CD14-positive monocyte (primary cell): ENCODE measurements around the gene ADGRL4. TPM values are rescaled to one million over a fixed set of nuclear protein-coding genes. Genes with fewer than 3 reads are reported as not detected.
"Not testable (repeated sequence)": the region's sequence is repeated elsewhere in the genome, so short reads cannot be mapped to it uniquely, and the experiment has no call there.

Experiments used
- DNase-seq, 3 donors: peaks; one replicate each; pipeline ENCODE4 v3.0.0-alpha.2; 2011 to 2022
- H2AFZ ChIP-seq: 2 replicates; pipeline ENCODE4 v1.6.0; 2012; ENCODE audit warnings: mild to moderate bottlenecking, low read depth, low read length, inconsistent platforms; ENCODE audit not compliant: insufficient read depth, poor library complexity, severe bottlenecking
- H3K27ac ChIP-seq, 2 donors: 1 replicate in 1 of 2; 2 replicates in 1 of 2; pipeline ENCODE4 v1.5.1; 2012 to 2013; ENCODE audit warnings: low read length in 2 of 2, control low read depth in 1 of 2, inconsistent platforms in 1 of 2, low read depth in 1 of 2, mild to moderate bottlenecking in 1 of 2
- H3K27me3 ChIP-seq, 2 donors: one replicate each; pipeline versions ENCODE4 v1.6.0 to v1.6.1; 2011 to 2013; ENCODE audit warnings: low read length in 2 of 2; ENCODE audit not compliant: control insufficient read depth in 2 of 2, insufficient read depth in 2 of 2
- H3K36me3 ChIP-seq, 2 donors: replicated peaks in 1 of 2; 1 replicate in 1 of 2; 2 replicates in 1 of 2; pipeline versions ENCODE4 v1.5.1 to v1.6.1; 2012 to 2013; ENCODE audit warnings: low read length in 2 of 2, control low read depth in 1 of 2, inconsistent platforms in 1 of 2, mild to moderate bottlenecking in 1 of 2; ENCODE audit not compliant: insufficient read depth in 2 of 2, control insufficient read depth in 1 of 2
- H3K4me1 ChIP-seq, 2 donors: 1 replicate in 1 of 2; 2 replicates in 1 of 2; pipeline versions ENCODE4 v1.5.1 to v1.6.1; 2012 to 2013; ENCODE audit warnings: low read length in 2 of 2, control low read depth in 1 of 2, inconsistent platforms in 1 of 2, mild to moderate bottlenecking in 1 of 2, moderate library complexity in 1 of 2; ENCODE audit not compliant: insufficient read depth in 2 of 2, control insufficient read depth in 1 of 2
- H3K4me2 ChIP-seq: replicated peaks from 2 replicates; pipeline ENCODE3; 2012; ENCODE audit warnings: low read length, moderate library complexity, mild to moderate bottlenecking; ENCODE audit not compliant: poor library complexity, severe bottlenecking; ENCODE audit errors: extremely low read depth
- H3K4me3 ChIP-seq, 3 experiments: fragments of 200-600 bp in 1 of 3; sonication (generic) in 1 of 3; replicated peaks in 1 of 3; 1 replicate in 2 of 3; 2 replicates in 1 of 3; pipeline ENCODE4 v1.5.1; 2011 to 2013; ENCODE audit warnings: low read length in 3 of 3, mild to moderate bottlenecking in 3 of 3, control low read depth in 2 of 3, low read depth in 2 of 3, inconsistent platforms in 1 of 3, moderate library complexity in 1 of 3
- H3K79me2 ChIP-seq: 2 replicates; pipeline ENCODE4 v1.6.0; 2012; ENCODE audit warnings: mild to moderate bottlenecking, control low read depth, inconsistent platforms, low read length, moderate library complexity; ENCODE audit not compliant: insufficient read depth
- H3K9ac ChIP-seq: 2 replicates; pipeline ENCODE4 v1.6.0; 2017; ENCODE audit warnings: low read length, mild to moderate bottlenecking; ENCODE audit not compliant: insufficient read depth, poor library complexity, severe bottlenecking
- H3K9me3 ChIP-seq, 2 donors: replicated peaks in 1 of 2; 1 replicate in 1 of 2; 2 replicates in 1 of 2; pipeline versions ENCODE4 v1.5.1 to v1.6.1; 2012 to 2013; ENCODE audit warnings: low read length in 2 of 2, control low read depth in 1 of 2; ENCODE audit not compliant: control insufficient read depth in 1 of 2, insufficient read depth in 1 of 2
- H4K20me1 ChIP-seq: 2 replicates; pipeline ENCODE4 v1.6.0; 2012; ENCODE audit warnings: mild to moderate bottlenecking, low read length, control low read depth, moderate library complexity; ENCODE audit not compliant: insufficient read depth
- H3K27ac Mint-ChIP-seq, 7 donors: one replicate each; pipeline ENCODE4 v1.8.0; 2020; ENCODE audit warnings: mild to moderate bottlenecking in 7 of 7, mixed read lengths in 7 of 7, moderate library complexity in 6 of 7, inconsistent platforms in 2 of 7
- H3K27me3 Mint-ChIP-seq, 3 donors: one replicate each; pipeline ENCODE4 v1.8.0; 2021 to 2022; ENCODE audit warnings: low read depth in 3 of 3, mild to moderate bottlenecking in 3 of 3, mixed read lengths in 3 of 3, moderate library complexity in 3 of 3, inconsistent platforms in 1 of 3
- H3K36me3 Mint-ChIP-seq, 2 donors: one replicate each; pipeline ENCODE4 v1.8.0; 2020; ENCODE audit warnings: mixed read lengths in 2 of 2, inconsistent platforms in 1 of 2, mild to moderate bottlenecking in 1 of 2
- H3K4me1 Mint-ChIP-seq: one replicate; pipeline ENCODE4 v1.8.0; 2020; ENCODE audit warnings: mild to moderate bottlenecking, mixed read lengths
- H3K4me3 Mint-ChIP-seq, 2 donors: one replicate each; pipeline ENCODE4 v1.8.0; 2020; ENCODE audit warnings: mild to moderate bottlenecking in 2 of 2, mixed read lengths in 2 of 2, moderate library complexity in 1 of 2
- H3K9me3 Mint-ChIP-seq, 7 donors: one replicate each; pipeline ENCODE4 v1.8.0; 2020 to 2022; ENCODE audit warnings: mixed read lengths in 7 of 7, mild to moderate bottlenecking in 6 of 7, moderate library complexity in 6 of 7, inconsistent platforms in 2 of 7
- CTCF ChIP-seq: fragments of 200-600 bp; IDR thresholded peaks from one replicate; pipeline ENCODE4 v1.8.0; 2022; ENCODE audit warnings: antibody characterized with exemption, mild to moderate bottlenecking
- WGBS: methylation state at CpG from one replicate; pipeline ENCODE4 v1.1.5; 2013; ENCODE audit warnings: missing lambda C conversion rate; ENCODE audit not compliant: insufficient coverage; 5-methylcytosine and 5-hydroxymethylcytosine counted together
- intact Hi-C, 2 donors: fragments of 100-400 bp; cut with micrococcal nuclease; formaldehyde crosslinking; loops; one replicate each; pipeline versions ENCODE4 v1.15.0 to v1.15.1; 2023
- polyA plus RNA-seq, 3 donors: library from polyadenylated mRNA; depleted of rRNA in 1 of 3; unstranded in 2 of 3; stranded (reverse) in 1 of 3; fragments of 300-500 nt in 2 of 3; fragments of >200 nt in 1 of 3; fragmentation: Illumina TruSeq in 2 of 3; gene quantifications; 1 replicate in 2 of 3; 2 replicates in 1 of 3; pipeline ENCODE4 v1.2.3, GENCODE V29; 2012 to 2021

ADGRL4 gene
- polyA plus RNA-seq, 3 donors, result not detected

DNA sequence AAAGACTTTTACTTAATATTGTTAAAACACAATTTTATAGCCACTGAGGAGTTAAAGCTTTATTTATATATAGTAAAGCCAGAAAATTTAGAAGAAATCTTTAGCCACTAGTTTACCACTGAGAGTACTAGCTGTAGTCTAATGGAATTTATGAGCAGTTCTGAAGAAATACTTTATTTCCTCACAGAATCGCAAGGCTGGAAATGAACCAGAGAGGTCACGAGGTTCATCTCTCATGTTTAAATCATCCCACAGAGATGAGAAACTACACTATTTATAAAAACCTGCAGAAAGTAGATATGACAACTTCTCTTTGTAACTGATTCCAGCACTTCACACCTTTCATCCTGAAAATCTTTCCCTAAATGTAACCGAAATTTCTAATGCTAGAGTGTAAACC is 26.0 kb downstream of the ADGRL4 start:
- TF ChIP-seq CTCF, result no peak
- no peak overlapping the region for H2AFZ ChIP-seq
- H3K36me3 Mint-ChIP-seq, result no peaks in the 10 kb centered on the region
- no peak overlapping the region for H3K27ac Mint-ChIP-seq
- H3K4me3 ChIP-seq, result no peak overlapping the region
- DNase-seq, result no peak
- H3K4me2 ChIP-seq, result no peak overlapping the region
- H3K9ac ChIP-seq, result no peak overlapping the region
- no peaks in the 10 kb centered on the region for H4K20me1 ChIP-seq
- no peaks in the 10 kb centered on the region for H3K27me3 ChIP-seq
- no peaks in the 10 kb centered on the region for H3K4me1 Mint-ChIP-seq
- no peaks in the 10 kb centered on the region for H3K36me3 ChIP-seq
- WGBS, result 100% methylated on average over 1 of the region's 3 CpGs
- H3K4me1 ChIP-seq, result no peaks in the 10 kb centered on the region
- H3K79me2 ChIP-seq, result no peaks in the 10 kb centered on the region
- H3K27ac ChIP-seq, result no peak overlapping the region
- H3K9me3 ChIP-seq, result no peaks in the 10 kb centered on the region
- H3K9me3 Mint-ChIP-seq, result peaks cover 0 to 3% (median 0%) of the 10 kb centered on the region in 7 donors
- H3K27me3 Mint-ChIP-seq, result no peaks in the 10 kb centered on the region
- H3K4me3 Mint-ChIP-seq, result no peak overlapping the region
- intact Hi-C loops, result no loop called here

- peaks cover 0 to 10% (median 3%) of the 10 kb centered on the region in 7 donors for H3K9me3 Mint-ChIP-seq
- DNase-seq, result no peak
- Histone ChIP-seq H3K27me3 (no peaks in the 10 kb centered on the region), H3K4me1 (no peaks in the 10 kb centered on the region), H4K20me1 (no peaks in the 10 kb centered on the region), H3K79me2 (no peaks in the 10 kb centered on the region), H3K4me3 (no peak overlapping the region), H2AFZ (no peak overlapping the region), H3K9me3 (peaks cover 2 to 10% of the 10 kb centered on the region in 2 donors), H3K4me2 (no peak overlapping the region), H3K9ac (no peak overlapping the region), H3K36me3 (no peaks in the 10 kb centered on the region), H3K27ac (no peak overlapping the region)
- no peak overlapping the region for H3K4me3 Mint-ChIP-seq
- TF ChIP-seq CTCF, result no peak
- intact Hi-C loops, result no loop called here
- WGBS, result no CpG with 5 or more reads among the region's 2 CpGs
- H3K4me1 Mint-ChIP-seq, result no peaks in the 10 kb centered on the region
- H3K36me3 Mint-ChIP-seq, result no peaks in the 10 kb centered on the region
- H3K27me3 Mint-ChIP-seq, result no peaks in the 10 kb centered on the region
- H3K27ac Mint-ChIP-seq, result no peak overlapping the region
These were observed 33.8 kb downstream of the ADGRL4 start for GRCh38 chr1:78972723-78973122.

DNA sequence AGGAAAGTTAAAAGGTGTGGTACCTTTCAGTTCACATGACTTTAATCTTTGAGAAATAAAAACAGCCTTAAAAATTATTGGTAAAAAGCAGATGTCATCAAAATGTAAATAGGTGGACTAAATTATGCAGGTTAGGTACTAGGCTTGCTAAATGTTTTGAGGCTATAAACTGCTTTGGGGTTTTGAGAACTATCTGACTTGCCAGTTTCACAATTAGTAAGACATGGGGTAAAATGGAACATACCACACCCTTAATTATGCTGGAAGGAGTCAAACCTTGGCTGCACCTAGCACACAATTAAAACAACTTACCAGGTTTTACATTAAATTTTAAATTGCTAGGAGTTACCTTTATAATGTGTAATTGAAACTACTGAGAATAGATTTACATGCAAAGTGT is 39.4 kb downstream of the ADGRL4 start:
- H3K79me2 ChIP-seq, H3K4me3 ChIP-seq, H3K27ac Mint-ChIP-seq, H3K4me3 Mint-ChIP-seq, H3K27me3 Mint-ChIP-seq, H3K4me1 Mint-ChIP-seq, H3K4me2 ChIP-seq, H3K9ac ChIP-seq, H3K4me1 ChIP-seq, H4K20me1 ChIP-seq, H3K27me3 ChIP-seq, H3K27ac ChIP-seq, DNase-seq, H2AFZ ChIP-seq, H3K36me3 Mint-ChIP-seq, intact Hi-C loops, H3K36me3 ChIP-seq: not testable (repeated sequence)
- peaks cover 11 to 23% of the 10 kb centered on the region in 2 donors for H3K9me3 ChIP-seq
- H3K9me3 Mint-ChIP-seq, result peaks cover 7 to 21% (median 13%) of the 10 kb centered on the region in 7 donors
